HG03469 (cell line): ENCODE measurements around the gene PPP2R2D.
"Not testable (repeated sequence)": the region's sequence is repeated elsewhere in the genome, so short reads cannot be mapped to it uniquely, and the experiment has no call there.

ENCODE experiments used
- ATAC-seq: cut with Tn5 transposase; IDR thresholded peaks from one replicate; pipeline ENCODE4 v1.9.1; 2021; ENCODE audit warnings: mild to moderate bottlenecking, moderate library complexity, moderate number of reproducible peaks; ENCODE audit not compliant: unreplicated experiment

The PPP2R2D gene

DNA sequence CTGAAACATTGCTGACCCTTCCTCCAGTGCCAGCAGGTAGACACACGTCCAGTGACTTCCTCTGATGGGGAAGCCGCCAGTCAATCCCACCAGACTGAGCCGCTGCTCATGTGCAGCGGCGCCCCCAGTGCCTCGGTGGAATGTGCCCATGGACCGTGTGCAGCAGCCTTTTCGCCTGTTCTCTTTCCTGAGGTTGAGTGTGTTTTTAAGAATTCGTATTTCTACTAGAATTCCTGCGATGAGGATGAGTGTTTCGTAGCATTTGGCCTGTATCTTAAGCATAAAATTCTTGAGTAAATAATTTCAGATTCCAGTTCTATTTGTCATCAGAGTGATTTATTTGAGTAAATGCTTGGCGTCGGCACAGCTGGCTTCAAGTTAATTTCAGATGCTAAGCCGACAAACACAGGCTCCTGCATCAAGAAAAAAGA lies 45.5 kb downstream of the PPP2R2D start:
- ATAC-seq, result no peak

DNA sequence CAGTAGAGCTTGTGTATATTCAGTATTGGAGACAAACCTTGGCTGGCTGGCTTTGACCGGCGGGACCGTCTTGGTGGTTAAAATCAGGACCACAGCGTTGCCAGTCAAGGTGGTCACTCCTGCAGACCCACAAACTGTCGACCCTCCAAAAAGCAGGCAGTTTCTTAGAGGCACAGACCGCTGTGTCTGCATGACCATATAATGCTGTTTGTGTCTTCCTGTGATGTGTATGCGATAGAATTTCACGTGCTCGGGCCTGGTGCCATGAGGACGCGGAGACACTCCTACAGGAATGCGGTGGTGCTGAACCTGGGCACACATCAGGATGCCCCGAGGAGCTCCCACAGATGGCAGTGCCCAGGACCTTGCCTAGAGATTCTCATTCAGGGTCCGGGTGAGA lies 46.1 kb downstream of the PPP2R2D start:
- ATAC-seq, result no peak

GRCh38 chr10:131947631-131948347 lies 47.0 kb downstream of the PPP2R2D start:
- ATAC-seq, result no peak

GRCh38 chr10:131948501-131948900 lies 47.7 kb downstream of the PPP2R2D start:
- no peak for ATAC-seq

DNA sequence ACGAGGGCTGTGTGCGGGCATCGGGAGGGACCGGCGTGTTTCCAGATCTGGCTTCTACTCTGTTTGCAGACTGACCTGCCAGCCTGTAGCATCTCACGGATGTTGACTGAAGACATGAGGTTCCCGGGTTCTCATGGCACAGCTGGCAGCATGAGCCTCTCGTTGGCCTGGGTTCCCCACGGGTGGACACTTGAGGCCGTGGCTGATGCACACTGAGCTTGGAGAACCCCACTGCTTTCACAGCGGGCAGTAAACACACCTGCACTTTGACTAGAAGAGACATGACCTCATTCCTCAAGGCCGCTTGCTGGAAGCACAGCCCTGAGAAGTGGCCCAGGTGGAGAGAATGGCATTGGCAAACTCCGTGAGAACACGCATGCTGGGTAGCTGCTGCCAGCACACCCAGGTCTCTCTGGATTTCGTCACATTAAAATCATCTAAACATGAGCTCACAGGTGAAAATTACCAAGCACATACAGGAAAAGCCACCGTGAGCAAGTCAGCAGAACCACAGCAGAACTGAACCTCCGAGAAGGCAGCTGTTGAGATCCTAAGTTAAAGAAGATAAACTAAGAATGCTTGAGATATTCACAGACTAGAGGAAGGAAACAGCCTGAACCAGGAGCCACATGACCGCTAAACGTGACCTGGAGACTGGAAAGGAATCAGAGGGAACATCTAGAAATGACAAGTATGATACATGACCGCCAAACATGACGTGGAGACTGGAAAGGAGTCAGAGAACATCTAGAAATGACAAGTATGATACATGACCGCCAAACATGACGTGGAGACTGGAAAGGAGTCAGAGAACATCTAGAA lies 48.4 kb downstream of the PPP2R2D start:
- no peak for ATAC-seq

- not testable (repeated sequence) for ATAC-seq
These were observed 49.1 kb downstream of the PPP2R2D start for GRCh38 chr10:131949908-131950307.

- no peak for ATAC-seq
These were observed 53.7 kb downstream of the PPP2R2D start for GRCh38 chr10:131954356-131954965.

GRCh38 chr10:131955591-131956340 lies 55.0 kb downstream of the PPP2R2D start:
- no peak for ATAC-seq

DNA sequence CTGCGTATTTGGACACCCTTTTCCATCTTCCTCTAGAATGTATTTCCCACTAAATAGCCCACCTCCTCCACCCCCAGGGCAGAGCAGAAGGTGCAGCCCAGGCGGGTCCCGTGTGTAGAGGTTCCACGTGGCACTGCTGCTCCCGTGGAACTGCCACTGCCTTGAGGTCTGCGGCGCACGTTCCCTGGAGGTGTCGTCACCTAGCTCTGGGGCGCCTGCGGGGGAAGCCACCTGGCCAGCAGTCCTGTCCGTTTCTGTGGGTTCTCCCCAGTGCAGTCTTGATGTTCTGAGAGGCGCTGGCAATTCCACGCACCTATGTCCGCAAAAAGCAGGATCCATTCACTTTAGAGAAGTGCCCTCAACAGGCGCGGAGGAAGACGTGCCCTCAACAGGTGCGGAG lies 59.0 kb downstream of the PPP2R2D start:
- no peak for ATAC-seq

- no peak for ATAC-seq
These were observed 59.8 kb downstream of the PPP2R2D start for GRCh38 chr10:131960631-131961046.

DNA sequence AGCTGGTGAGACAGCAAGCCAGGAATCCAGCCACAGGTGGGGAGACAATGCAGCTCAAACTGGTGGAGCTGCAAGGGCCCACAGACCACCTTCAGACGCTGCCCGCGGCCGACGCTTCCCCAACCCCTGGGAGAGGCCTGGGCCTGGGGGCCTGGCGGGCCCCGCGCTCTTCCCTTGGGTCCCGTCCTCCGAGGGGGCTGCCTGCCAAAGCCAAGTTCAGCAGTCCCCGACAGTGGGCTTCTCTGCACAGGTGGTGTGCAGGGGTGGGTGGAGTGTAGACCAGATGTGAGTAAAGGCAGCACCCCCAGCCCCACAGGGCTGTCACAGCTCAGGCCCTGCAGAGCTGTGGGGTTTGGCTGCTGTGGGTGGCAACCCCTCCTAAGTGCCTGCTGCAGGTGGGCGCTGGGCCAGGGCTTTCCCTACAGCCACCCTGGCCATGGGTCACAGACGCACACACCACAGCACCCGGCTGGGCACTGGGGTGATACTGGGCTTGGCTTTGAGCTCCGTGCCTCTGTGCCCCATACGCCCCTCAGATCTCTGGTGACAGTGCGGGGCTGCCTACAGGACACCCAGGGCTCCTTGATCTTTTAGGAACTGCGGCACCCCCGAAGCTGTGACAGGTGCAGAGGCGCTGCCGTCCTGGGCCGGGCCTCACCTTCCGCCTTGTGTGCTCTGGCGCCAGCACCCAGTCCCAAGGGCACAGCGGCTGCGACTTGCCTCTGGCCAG lies 60.4 kb downstream of the PPP2R2D start:
- no peak for ATAC-seq

DNA sequence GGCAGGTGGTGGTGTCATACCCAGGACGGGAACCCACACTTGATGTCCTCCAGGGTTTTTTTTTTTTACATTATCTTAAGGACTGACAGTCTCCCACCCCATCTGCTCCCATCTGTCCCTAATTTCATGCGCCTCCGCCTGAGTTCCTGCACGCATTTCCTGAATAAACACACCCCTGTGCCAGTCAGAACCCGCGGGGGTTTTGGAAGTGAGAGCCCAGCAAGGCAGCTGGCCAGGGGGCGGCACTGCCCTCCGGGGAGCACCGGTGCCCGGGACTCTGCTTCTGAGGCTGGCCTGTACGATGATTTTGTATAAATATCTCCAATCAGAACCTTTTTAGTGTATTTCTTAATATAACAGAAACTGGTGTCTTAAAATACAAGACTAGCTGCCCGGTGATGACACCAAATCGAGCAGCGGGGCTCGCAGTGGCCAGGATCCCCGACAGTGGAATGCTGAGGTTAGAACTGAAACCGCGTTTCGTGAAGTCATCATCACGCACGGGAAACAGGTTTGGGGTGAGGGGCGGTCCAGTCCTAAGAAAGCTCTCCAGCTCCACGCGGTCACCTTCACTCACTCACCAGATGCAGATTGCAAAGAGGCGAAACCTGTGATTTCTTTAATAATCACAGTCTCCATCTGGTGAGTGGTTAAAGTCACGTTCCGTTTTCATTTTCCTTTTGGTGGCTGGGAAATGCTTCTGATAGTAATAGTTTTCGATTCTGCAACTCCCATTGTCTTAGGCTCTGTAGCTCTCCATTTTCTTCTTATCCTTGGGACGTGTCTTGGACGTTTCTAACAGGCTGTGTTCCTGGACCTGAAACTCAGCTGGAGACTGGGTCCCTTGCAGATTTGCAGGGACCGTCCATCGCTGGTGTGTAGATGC lies 61.2 kb downstream of the PPP2R2D start:
- ATAC-seq, result no peak

GRCh38 chr10:131963350-131963749 lies 62.5 kb downstream of the PPP2R2D start:
- ATAC-seq, result no peak

- no peak for ATAC-seq
These were observed 63.0 kb downstream of the PPP2R2D start for GRCh38 chr10:131963811-131964210.

DNA sequence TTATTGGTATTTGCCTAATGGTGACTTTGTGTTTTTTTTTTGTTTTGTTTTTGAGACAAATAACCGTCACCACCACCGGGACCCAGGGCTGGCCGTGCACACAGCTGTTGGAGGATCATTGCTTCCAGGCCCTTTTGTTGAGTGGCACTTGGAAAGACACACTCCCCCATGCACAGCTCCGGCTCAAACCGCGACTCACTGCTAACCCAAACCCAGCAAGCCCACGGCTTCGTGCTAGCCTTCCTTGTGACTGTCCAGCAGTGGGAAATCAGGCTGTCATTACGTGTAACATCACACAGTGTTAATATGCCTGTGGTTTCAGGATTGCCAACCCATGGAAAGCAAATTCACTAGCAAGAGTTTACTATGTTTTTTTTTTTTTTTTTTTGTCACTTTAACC lies 63.5 kb downstream of the PPP2R2D start:
- ATAC-seq, result no peak

- ATAC-seq, result no peak
These were observed 68.1 kb downstream of the PPP2R2D start for GRCh38 chr10:131968949-131969348.

GRCh38 chr10:131970946-131971345 lies 70.1 kb downstream of the PPP2R2D start:
- no peak for ATAC-seq

DNA sequence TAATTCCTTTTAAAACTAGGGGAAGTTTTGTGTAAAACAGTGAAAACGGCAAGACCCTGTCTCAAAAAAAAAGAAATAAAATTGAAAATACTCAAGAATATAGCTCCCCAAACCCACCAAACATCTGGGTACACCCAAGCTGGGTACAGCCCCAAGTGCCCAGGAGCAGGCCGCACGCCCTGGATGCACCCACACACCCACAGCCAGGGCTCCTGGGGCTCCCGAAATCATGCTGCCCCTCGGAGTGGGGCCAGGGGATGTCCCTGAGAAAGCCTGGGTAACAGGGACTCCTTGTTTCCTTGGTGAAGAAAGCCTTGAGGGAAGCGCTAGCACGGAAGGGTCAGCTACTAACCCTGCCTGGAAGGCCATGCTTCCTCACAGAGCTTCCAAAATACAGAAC lies 70.8 kb downstream of the PPP2R2D start:
- ATAC-seq, result no peak

DNA sequence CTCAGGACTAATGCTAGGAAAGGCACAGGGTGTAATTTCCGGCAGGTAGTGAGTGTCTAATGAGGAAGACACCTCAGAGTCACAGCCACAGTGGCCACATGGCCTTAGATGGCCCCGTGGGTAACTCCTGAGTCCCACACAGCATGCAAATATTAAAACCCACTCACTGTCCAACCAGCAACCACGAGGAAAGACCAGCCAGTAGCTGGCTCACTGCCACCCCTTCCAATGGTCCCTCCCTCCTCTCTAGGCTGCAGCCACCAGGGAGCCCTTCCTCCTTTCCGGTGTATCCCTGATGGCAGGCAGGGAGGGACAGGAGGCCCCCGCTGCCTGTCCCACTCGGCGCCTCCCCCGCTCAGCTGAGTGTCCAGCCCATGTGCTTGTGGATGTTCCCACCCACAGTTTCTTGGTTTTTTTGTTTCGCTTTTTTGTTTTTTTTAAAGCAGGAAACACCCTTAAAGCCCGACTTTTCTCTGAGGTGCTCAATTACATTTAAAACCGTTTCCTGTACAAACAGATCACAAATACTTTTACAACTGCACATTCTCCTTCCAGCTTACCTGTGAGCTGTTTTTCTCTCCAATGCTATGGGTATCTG lies 71.8 kb downstream of the PPP2R2D start:
- no peak for ATAC-seq
